Ishikawa (cell line): ENCODE data around the gene HNMT.

Source experiments
- CEBPB ChIP-seq: IDR thresholded peaks from 2 replicates; pipeline ENCODE4 v1.6.1; 2012
- EP300 ChIP-seq: IDR thresholded peaks from 2 replicates; pipeline ENCODE4 v1.6.1; 2012; ENCODE audit warnings: borderline replicate concordance
- MAX ChIP-seq: IDR thresholded peaks from 2 replicates; pipeline ENCODE4 v1.6.1; 2012
- REST ChIP-seq: IDR thresholded peaks from 2 replicates; pipeline ENCODE4 v1.6.1; 2012; ENCODE audit warnings: low read depth, mild to moderate bottlenecking
- TCF12 ChIP-seq: IDR thresholded peaks from 2 replicates; pipeline ENCODE4 v1.6.1; 2012; ENCODE audit warnings: low read depth
- YY1 ChIP-seq: IDR thresholded peaks from 2 replicates; pipeline ENCODE4 v1.6.1; 2012; ENCODE audit warnings: low read depth

GRCh38 chr2:138030459-138030858 lies 66.2 kb downstream of the HNMT start:
- TF ChIP-seq TCF12 (no peak), YY1 (no peak), CEBPB (no peak), REST (no peak), MAX (no peak), EP300 (no peak)
